DND-41 (cell line): ENCODE measurements around the gene EPB41.
A peak's percentile ranks its signal among the peaks of the same experiment; 100 is the strongest.

Experiments
- ATAC-seq: fragments of 200-7000 bp; cut with Tn5 transposase; 3 replicates; pipeline ENCODE4 v1.9.1; 2021; ENCODE audit warnings: low read depth; ENCODE audit not compliant: insufficient read depth
- DNase-seq: peaks from one replicate; pipeline ENCODE4 v3.0.0-alpha.2; 2020
- H2AFZ ChIP-seq: 2 replicates; pipeline ENCODE4 v1.6.0; 2012; ENCODE audit warnings: low read depth, low read length
- H3K27ac ChIP-seq: 2 replicates; pipeline ENCODE4 v1.5.1; 2012; ENCODE audit warnings: low read length, inconsistent platforms
- H3K27me3 ChIP-seq: fragments of 200-600 bp; sonication (generic); 2 replicates; pipeline ENCODE4 v1.6.0; 2012; ENCODE audit warnings: low read length, mild to moderate bottlenecking, inconsistent platforms; ENCODE audit not compliant: insufficient read depth, poor library complexity
- H3K36me3 ChIP-seq: 2 replicates; pipeline ENCODE4 v1.5.1; 2012; ENCODE audit warnings: low read length, inconsistent platforms; ENCODE audit not compliant: insufficient read depth
- H3K4me1 ChIP-seq: 2 replicates; pipeline ENCODE4 v1.5.1; 2012; ENCODE audit warnings: mild to moderate bottlenecking, low read length; ENCODE audit not compliant: insufficient read depth
- H3K4me2 ChIP-seq: 2 replicates; pipeline ENCODE4 v1.6.0; 2012; ENCODE audit warnings: mild to moderate bottlenecking, moderate library complexity, low read length, inconsistent platforms; ENCODE audit not compliant: insufficient read depth
- H3K4me3 ChIP-seq, 2 experiments: fragments of 200-600 bp in 1 of 2; shearing (Covaris generic) in 1 of 2; 2 replicates each; pipeline ENCODE4 v1.5.1; 2012 to 2016; ENCODE audit warnings: inconsistent platforms in 2 of 2, low read length in 2 of 2, mild to moderate bottlenecking in 2 of 2, low read depth in 1 of 2, moderate library complexity in 1 of 2
- H3K79me2 ChIP-seq: 2 replicates; pipeline ENCODE4 v1.6.0; 2012; ENCODE audit warnings: low read length, inconsistent platforms; ENCODE audit not compliant: insufficient read depth
- H3K9ac ChIP-seq: 2 replicates; pipeline ENCODE4 v1.6.0; 2012; ENCODE audit warnings: low read depth, mild to moderate bottlenecking, inconsistent platforms, low read length, moderate library complexity
- H3K9me3 ChIP-seq: 2 replicates; pipeline ENCODE4 v1.5.1; 2012; ENCODE audit warnings: low read length, moderate library complexity, mild to moderate bottlenecking, inconsistent platforms; ENCODE audit not compliant: insufficient read depth, severe bottlenecking
- H4K20me1 ChIP-seq: 2 replicates; pipeline ENCODE4 v1.6.0; 2012; ENCODE audit warnings: low read length; ENCODE audit not compliant: insufficient read depth
- CTCF ChIP-seq: IDR thresholded peaks from 2 replicates; pipeline ENCODE4 v1.5.1; 2012; ENCODE audit warnings: borderline replicate concordance, low read length, moderate library complexity, mild to moderate bottlenecking; ENCODE audit not compliant: poor library complexity, severe bottlenecking; ENCODE audit errors: extremely low read depth
- EZH2 ChIP-seq: IDR thresholded peaks from 3 replicates; pipeline ENCODE4 v1.6.1; 2012; ENCODE audit warnings: borderline replicate concordance, low read depth, mild to moderate bottlenecking, moderate library complexity, low read length, inconsistent platforms; ENCODE audit not compliant: severe bottlenecking

The EPB41 gene

GRCh38 chr1:28877132-28877781 is 37.1 kb upstream of the EPB41 start:
- Histone ChIP-seq H3K9me3 (no peaks in the 10 kb centered on the region), H3K4me1 (peaks cover 6% of the 10 kb centered on the region), H3K4me2 (0 out of 2 replicates have a peak overlapping the region, but pooled peaks have one; percentile 1), H3K36me3 (no peaks in the 10 kb centered on the region), H3K9ac (no peak overlapping the region), H3K79me2 (no peaks in the 10 kb centered on the region), H3K27ac (no peak overlapping the region), H2AFZ (0 out of 2 replicates have a peak overlapping the region, but pooled peaks have one; percentile 22), H4K20me1 (no peaks in the 10 kb centered on the region), H3K4me3 (no peak overlapping the region), H3K27me3 (no peaks in the 10 kb centered on the region)
- TF ChIP-seq CTCF: peak; percentile 99
- no peak for TF ChIP-seq EZH2
- DNase-seq (peak; percentile 78), ATAC-seq (peak; percentile 80)

GRCh38 chr1:28878796-28879195 is 35.6 kb upstream of the EPB41 start:
- no peak overlapping the region for H3K4me3 ChIP-seq
- H3K9ac ChIP-seq: no peak overlapping the region
- H2AFZ ChIP-seq: no peak overlapping the region
- H3K36me3 ChIP-seq: no peaks in the 10 kb centered on the region
- TF ChIP-seq EZH2 (no peak), CTCF (no peak)
- DNase-seq: no peak
- peaks cover 8% of the 10 kb centered on the region for H3K4me1 ChIP-seq
- no peaks in the 10 kb centered on the region for H4K20me1 ChIP-seq
- no peaks in the 10 kb centered on the region for H3K79me2 ChIP-seq
- no peaks in the 10 kb centered on the region for H3K27me3 ChIP-seq
- H3K4me2 ChIP-seq: no peak overlapping the region
- H3K27ac ChIP-seq: no peak overlapping the region
- no peak for ATAC-seq
- no peaks in the 10 kb centered on the region for H3K9me3 ChIP-seq

GRCh38 chr1:28882009-28882628 is 32.2 kb upstream of the EPB41 start:
- Histone ChIP-seq H3K4me3 (no peak overlapping the region), H3K9me3 (no peaks in the 10 kb centered on the region), H3K27ac (no peak overlapping the region), H4K20me1 (no peaks in the 10 kb centered on the region), H3K4me2 (no peak overlapping the region), H3K4me1 (peaks cover 36% of the 10 kb centered on the region), H3K79me2 (no peaks in the 10 kb centered on the region), H2AFZ (peak overlapping the region; percentile 12; the same call in 1 of the 2 replicates), H3K36me3 (no peaks in the 10 kb centered on the region), H3K27me3 (no peaks in the 10 kb centered on the region), H3K9ac (no peak overlapping the region)
- ATAC-seq: peak; percentile 56
- DNase-seq: peak; percentile 85
- no peak for TF ChIP-seq EZH2
- peak; percentile 99 for TF ChIP-seq CTCF
